ENCODE measurements around the gene PRDM13. TPM values are rescaled to one million over a fixed set of nuclear protein-coding genes. Genes with fewer than 3 reads are reported as not detected.
"Not testable (repeated sequence)": the region's sequence is repeated elsewhere in the genome, so short reads cannot be mapped to it uniquely, and the experiment has no call there.

Gene PRDM13
- total and polyA plus RNA-seq, 5 experiments from 2014 or later = not detected

GRCh38 chr6:99614430-99615186, 8.0 kb downstream of the PRDM13 start:
- POLR2A ChIA-PET = no interaction called here
- H3K9me3 Mint-ChIP-seq = peaks cover 0 to 13% (median 8%) of the 10 kb centered on the region in 9 donors
- peak in 3 of 10 donors; percentile 34 to 64 (median 38) for DNase-seq
- peak overlapping the region in 2 of 10 donors; percentile 37 to 53 for H3K27ac Mint-ChIP-seq
- H3K4me1 Mint-ChIP-seq = peaks cover 10 to 23% (median 16%) of the 10 kb centered on the region in 4 donors
- H3K36me3 Mint-ChIP-seq = peaks cover 0 to 9% (median 7%) of the 10 kb centered on the region in 3 donors
- ATAC-seq = peak; percentile 33 to 34
- H3K4me3 Mint-ChIP-seq = peak overlapping the region; percentile 57 to 89 (median 78)
- peaks cover 59 to 90% (median 72%) of the 10 kb centered on the region in 5 donors for H3K27me3 Mint-ChIP-seq

- ATAC-seq (no peak), DNase-seq (no peak)
- peaks cover 57 to 90% (median 72%) of the 10 kb centered on the region in 5 donors for H3K27me3 Mint-ChIP-seq
- POLR2A ChIA-PET = no interaction called here
- peaks cover 0 to 9% (median 3%) of the 10 kb centered on the region in 9 donors for H3K9me3 Mint-ChIP-seq
- peaks cover 6 to 14% (median 10%) of the 10 kb centered on the region in 4 donors for H3K4me1 Mint-ChIP-seq
- H3K27ac Mint-ChIP-seq = no peak overlapping the region
- H3K4me3 Mint-ChIP-seq = no peak overlapping the region
- peaks cover 0 to 13% (median 7%) of the 10 kb centered on the region in 3 donors for H3K36me3 Mint-ChIP-seq
Observed at GRCh38 chr6:99617131-99617530, 10.5 kb downstream of the PRDM13 start.

- Mint-ChIP-seq H3K4me1 (peaks cover 6 to 14% (median 8%) of the 10 kb centered on the region in 4 donors), H3K36me3 (peaks cover 0 to 13% (median 7%) of the 10 kb centered on the region in 3 donors), H3K27ac (no peak overlapping the region), H3K4me3 (no peak overlapping the region), H3K27me3 (peaks cover 61 to 99% (median 80%) of the 10 kb centered on the region in 5 donors), H3K9me3 (peaks cover 0 to 15% (median 3%) of the 10 kb centered on the region in 9 donors)
- ATAC-seq = no peak
- DNase-seq = no peak
- POLR2A ChIA-PET = interaction anchor here (1.1 kb wide), 1 partner anchor 11 kb away, joined by 3 read pairs; no protein-coding TSS in a partner anchor
Observed at GRCh38 chr6:99618649-99619408, 12.2 kb downstream of the PRDM13 start.

GRCh38 chr6:99619409-99619762, 12.8 kb downstream of the PRDM13 start:
- H3K4me1 Mint-ChIP-seq = peaks cover 6 to 12% (median 7%) of the 10 kb centered on the region in 4 donors
- H3K4me3 Mint-ChIP-seq = no peak overlapping the region
- peaks cover 0 to 15% (median 3%) of the 10 kb centered on the region in 9 donors for H3K9me3 Mint-ChIP-seq
- no peak for DNase-seq
- POLR2A ChIA-PET = no interaction called here
- ATAC-seq = no peak
- H3K27me3 Mint-ChIP-seq = peaks cover 65 to 100% (median 83%) of the 10 kb centered on the region in 5 donors
- peaks cover 0 to 14% (median 7%) of the 10 kb centered on the region in 3 donors for H3K36me3 Mint-ChIP-seq
- no peak overlapping the region for H3K27ac Mint-ChIP-seq

GRCh38 chr6:99622044-99622443, 15.4 kb downstream of the PRDM13 start:
- H3K36me3 Mint-ChIP-seq = peaks cover 0 to 17% (median 4%) of the 10 kb centered on the region in 3 donors

GRCh38 chr6:99629293-99629692, 22.7 kb downstream of the PRDM13 start:
- Mint-ChIP-seq H3K27me3 (peaks cover 16 to 54% (median 29%) of the 10 kb centered on the region in 5 donors), H3K36me3 (peaks cover 0 to 8% (median 0%) of the 10 kb centered on the region in 3 donors), H3K27ac (no peak overlapping the region), H3K9me3 (peaks cover 0 to 10% (median 2%) of the 10 kb centered on the region in 9 donors), H3K4me1 (no peaks in the 10 kb centered on the region), H3K4me3 (no peak overlapping the region)
- POLR2A ChIA-PET = interaction anchor here (0.7 kb wide), 1 partner anchor 13 kb away, joined by 3 read pairs; no protein-coding TSS in a partner anchor
- ATAC-seq (no peak), DNase-seq (no peak)

More at GRCh38 chr6:99622044-99622443, 15.4 kb downstream of the PRDM13 start:
- H3K4me3 Mint-ChIP-seq, H3K27ac Mint-ChIP-seq, POLR2A ChIA-PET, ATAC-seq, H3K4me1 Mint-ChIP-seq, DNase-seq: not testable (repeated sequence)
- Mint-ChIP-seq H3K27me3 (peaks cover 53 to 91% (median 67%) of the 10 kb centered on the region in 5 donors), H3K9me3 (peaks cover 0 to 15% (median 4%) of the 10 kb centered on the region in 9 donors)

GRCh38 chr6:99637629-99638028, 31.0 kb downstream of the PRDM13 start:
- no peaks in the 10 kb centered on the region for H3K4me1 Mint-ChIP-seq
- POLR2A ChIA-PET = no interaction called here
- H3K27ac Mint-ChIP-seq = peak overlapping the region in 1 of 10 donors; percentile 6
- H3K27me3 Mint-ChIP-seq = peaks cover 17 to 29% (median 23%) of the 10 kb centered on the region in 5 donors
- no peak for DNase-seq
- H3K36me3 Mint-ChIP-seq = peaks cover 0 to 26% (median 0%) of the 10 kb centered on the region in 3 donors
- H3K4me3 Mint-ChIP-seq = no peak overlapping the region
- ATAC-seq = no peak
- H3K9me3 Mint-ChIP-seq = peaks cover 0 to 35% (median 16%) of the 10 kb centered on the region in 9 donors

GRCh38 chr6:99638358-99638757, 31.7 kb downstream of the PRDM13 start:
- DNase-seq, H3K27ac Mint-ChIP-seq, ATAC-seq, POLR2A ChIA-PET, H3K4me3 Mint-ChIP-seq, H3K4me1 Mint-ChIP-seq: not testable (repeated sequence)
- Mint-ChIP-seq H3K27me3 (peaks cover 11 to 24% (median 20%) of the 10 kb centered on the region in 5 donors), H3K9me3 (peaks cover 0 to 35% (median 16%) of the 10 kb centered on the region in 9 donors), H3K36me3 (peaks cover 0 to 26% (median 0%) of the 10 kb centered on the region in 3 donors)

- DNase-seq (no peak), ATAC-seq (no peak)
- Mint-ChIP-seq H3K27ac (peak overlapping the region in 1 of 10 donors; percentile 24), H3K9me3 (peaks cover 0 to 33% (median 16%) of the 10 kb centered on the region in 9 donors), H3K36me3 (peaks cover 0 to 24% (median 0%) of the 10 kb centered on the region in 3 donors), H3K4me1 (no peaks in the 10 kb centered on the region), H3K4me3 (no peak overlapping the region), H3K27me3 (peaks cover 16 to 52% (median 28%) of the 10 kb centered on the region in 5 donors)
- POLR2A ChIA-PET = no interaction called here
Observed at GRCh38 chr6:99641270-99641669, 34.6 kb downstream of the PRDM13 start.

- Mint-ChIP-seq H3K4me3 (no peak overlapping the region), H3K9me3 (peaks cover 0 to 7% (median 0%) of the 10 kb centered on the region in 9 donors), H3K36me3 (no peaks in the 10 kb centered on the region), H3K27me3 (peaks cover 17 to 64% (median 20%) of the 10 kb centered on the region in 5 donors), H3K27ac (no peak overlapping the region), H3K4me1 (no peaks in the 10 kb centered on the region)
- POLR2A ChIA-PET = no interaction called here
- DNase-seq = no peak
- no peak for ATAC-seq
Observed at GRCh38 chr6:99645986-99646385, 39.4 kb downstream of the PRDM13 start.

- DNase-seq, ATAC-seq, H3K4me1 Mint-ChIP-seq, POLR2A ChIA-PET, H3K27ac Mint-ChIP-seq, H3K4me3 Mint-ChIP-seq, H3K36me3 Mint-ChIP-seq: not testable (repeated sequence)
- Mint-ChIP-seq H3K27me3 (peaks cover 13 to 69% (median 27%) of the 10 kb centered on the region in 5 donors), H3K9me3 (peaks cover 0 to 22% (median 9%) of the 10 kb centered on the region in 9 donors)
Observed at GRCh38 chr6:99650091-99650571, 43.5 kb downstream of the PRDM13 start.

- H3K4me1 Mint-ChIP-seq = no peaks in the 10 kb centered on the region
- no peak overlapping the region for H3K27ac Mint-ChIP-seq
- no peak for DNase-seq
- H3K9me3 Mint-ChIP-seq = peaks cover 0 to 2% (median 0%) of the 10 kb centered on the region in 9 donors
- H3K36me3 Mint-ChIP-seq = no peaks in the 10 kb centered on the region
- POLR2A ChIA-PET = interaction anchor here (0.6 kb wide), 1 partner anchor 9 kb away, joined by 3 read pairs; no protein-coding TSS in a partner anchor
- peaks cover 0 to 30% (median 9%) of the 10 kb centered on the region in 5 donors for H3K27me3 Mint-ChIP-seq
- no peak for ATAC-seq
- no peak overlapping the region for H3K4me3 Mint-ChIP-seq
Observed at GRCh38 chr6:99660206-99660605, 53.6 kb downstream of the PRDM13 start.
